Thymus (tissue), 11 donors: Measurements from ENCODE around the gene TEPSIN. TPM values are rescaled to one million over a fixed set of nuclear protein-coding genes. Genes with fewer than 3 reads are reported as not detected.

Experiments
- DNase-seq, 9 donors: peaks; one replicate each; pipeline ENCODE4 v3.0.0-alpha.2; 2013; ENCODE audit warnings: low spot score in 9 of 9, low read depth in 6 of 9, missing footprints in 1 of 9
- H3K27ac ChIP-seq, 2 donors: one replicate each; pipeline ENCODE4 v1.5.1; 2013; ENCODE audit warnings: control low read depth in 1 of 2, low read depth in 1 of 2, low read length in 1 of 2, mild to moderate bottlenecking in 1 of 2, moderate library complexity in 1 of 2
- H3K27me3 ChIP-seq, 2 donors: one replicate each; pipeline ENCODE4 v1.5.1; 2013; ENCODE audit warnings: low read length in 1 of 2; ENCODE audit not compliant: control insufficient read depth in 2 of 2, insufficient read depth in 1 of 2
- H3K36me3 ChIP-seq, 2 donors: one replicate each; pipeline ENCODE4 v1.5.1; 2013; ENCODE audit warnings: low read length in 1 of 2, mild to moderate bottlenecking in 1 of 2, moderate library complexity in 1 of 2; ENCODE audit not compliant: control insufficient read depth in 2 of 2, insufficient read depth in 2 of 2
- H3K4me1 ChIP-seq, 2 donors: one replicate each; pipeline ENCODE4 v1.5.1; 2013; ENCODE audit warnings: low read length in 2 of 2; ENCODE audit not compliant: control insufficient read depth in 2 of 2, insufficient read depth in 2 of 2
- H3K4me3 ChIP-seq, 2 donors: one replicate each; pipeline ENCODE4 v1.5.1; 2013; ENCODE audit warnings: low read length in 2 of 2, control low read depth in 1 of 2, mild to moderate bottlenecking in 1 of 2
- H3K9me3 ChIP-seq, 2 donors: one replicate each; pipeline ENCODE4 v1.5.1; 2013; ENCODE audit warnings: low read length in 1 of 2, mild to moderate bottlenecking in 1 of 2; ENCODE audit not compliant: control insufficient read depth in 2 of 2, insufficient read depth in 1 of 2
- WGBS: extraction: QIAGEN DNeasy Blood & Tissue Kit; methylation state at CpG from one replicate; pipeline ENCODE4 v1.1.7; 2013; 5-methylcytosine and 5-hydroxymethylcytosine counted together
- polyA plus RNA-seq: library from polyadenylated mRNA; stranded (reverse); fragments of 200-250 nt; gene quantifications from one replicate; pipeline ENCODE4 v1.2.3, GENCODE V29; 2013
- total RNA-seq: library from RNA; stranded (reverse); fragments of 120-200 nt; gene quantifications from one replicate; pipeline ENCODE4 v1.2.4, GENCODE V29; 2013
- donor health status: healthy.

Gene TEPSIN
- total and polyA plus RNA-seq, 2 donors, result 13.3 to 85.3 TPM

- DNase-seq, result no peak
- peaks cover 77 to 79% of the 10 kb centered on the region in 2 donors for H3K36me3 ChIP-seq
- H3K27me3 ChIP-seq, result no peaks in the 10 kb centered on the region
- 98% methylated on average over 31 of the region's 31 CpGs for WGBS
- no peak overlapping the region for H3K27ac ChIP-seq
- peaks cover 0 to 16% of the 10 kb centered on the region in 2 donors for H3K4me1 ChIP-seq
- no peak overlapping the region for H3K4me3 ChIP-seq
- H3K9me3 ChIP-seq, result no peaks in the 10 kb centered on the region
Observed at GRCh38 chr17:81273698-81274470, 35.0 kb upstream of the TEPSIN start.

- Histone ChIP-seq H3K4me1 (peaks cover 0 to 12% of the 10 kb centered on the region in 2 donors), H3K27me3 (no peaks in the 10 kb centered on the region), H3K9me3 (no peaks in the 10 kb centered on the region), H3K27ac (no peak overlapping the region), H3K4me3 (no peak overlapping the region), H3K36me3 (peaks cover 74 to 78% of the 10 kb centered on the region in 2 donors)
- 84% methylated on average over 12 of the region's 12 CpGs for whole genome bisulfite sequencing
- DNase-seq, result no peak
Observed at GRCh38 chr17:81272616-81273015, 33.8 kb upstream of the TEPSIN start.

- Histone ChIP-seq H3K4me3 (no peak overlapping the region), H3K27ac (no peak overlapping the region), H3K27me3 (no peaks in the 10 kb centered on the region), H3K36me3 (peaks cover 72 to 77% of the 10 kb centered on the region in 2 donors), H3K4me1 (peaks cover 0 to 12% of the 10 kb centered on the region in 2 donors), H3K9me3 (no peaks in the 10 kb centered on the region)
- no peak for DNase-seq
- 97% methylated on average over 12 of the region's 12 CpGs for WGBS
Observed at GRCh38 chr17:81271226-81271625, 32.4 kb upstream of the TEPSIN start.

- 94% methylated on average over 18 of the region's 18 CpGs for WGBS
- no peak overlapping the region for H3K4me3 ChIP-seq
- H3K4me1 ChIP-seq, result peaks cover 0 to 12% of the 10 kb centered on the region in 2 donors
- H3K27ac ChIP-seq, result no peak overlapping the region
- no peak for DNase-seq
- H3K27me3 ChIP-seq, result no peaks in the 10 kb centered on the region
- peaks cover 74 to 77% of the 10 kb centered on the region in 2 donors for H3K36me3 ChIP-seq
- no peaks in the 10 kb centered on the region for H3K9me3 ChIP-seq
Observed at GRCh38 chr17:81270279-81270678, 31.4 kb upstream of the TEPSIN start.

- Histone ChIP-seq H3K27me3 (no peaks in the 10 kb centered on the region), H3K9me3 (peaks cover 0 to 3% of the 10 kb centered on the region in 2 donors), H3K4me3 (no peak overlapping the region), H3K4me1 (peaks cover 0 to 3% of the 10 kb centered on the region in 2 donors), H3K27ac (no peak overlapping the region), H3K36me3 (peaks cover 73 to 76% of the 10 kb centered on the region in 2 donors)
- DNase-seq, result no peak
- WGBS, result 98% methylated on average over 6 of the region's 6 CpGs
Observed at GRCh38 chr17:81267390-81268067, 28.7 kb upstream of the TEPSIN start.

GRCh38 chr17:81265576-81265975 lies 26.7 kb upstream of the TEPSIN start:
- 95% methylated on average over 22 of the region's 22 CpGs for WGBS
- Histone ChIP-seq H3K36me3 (peaks cover 75 to 80% of the 10 kb centered on the region in 2 donors), H3K27me3 (no peaks in the 10 kb centered on the region), H3K9me3 (peaks cover 0 to 3% of the 10 kb centered on the region in 2 donors), H3K4me3 (no peak overlapping the region), H3K27ac (no peak overlapping the region), H3K4me1 (no peaks in the 10 kb centered on the region)
- DNase-seq, result no peak

GRCh38 chr17:81264640-81265039 lies 25.8 kb upstream of the TEPSIN start:
- Histone ChIP-seq H3K36me3 (peaks cover 73 to 80% of the 10 kb centered on the region in 2 donors), H3K9me3 (peaks cover 0 to 3% of the 10 kb centered on the region in 2 donors), H3K4me3 (no peak overlapping the region), H3K27ac (no peak overlapping the region), H3K27me3 (no peaks in the 10 kb centered on the region), H3K4me1 (no peaks in the 10 kb centered on the region)
- 99% methylated on average over 12 of the region's 12 CpGs for WGBS
- no peak for DNase-seq

- Histone ChIP-seq H3K9me3 (peaks cover 0 to 3% of the 10 kb centered on the region in 2 donors), H3K4me3 (no peak overlapping the region), H3K27ac (no peak overlapping the region), H3K27me3 (no peaks in the 10 kb centered on the region), H3K36me3 (peaks cover 77 to 85% of the 10 kb centered on the region in 2 donors), H3K4me1 (no peaks in the 10 kb centered on the region)
- 97% methylated on average over 40 of the region's 40 CpGs for WGBS
- DNase-seq, result no peak
Observed at GRCh38 chr17:81263371-81264181, 24.7 kb upstream of the TEPSIN start.
